ENCODE data around the gene FAM131B.

The FAM131B gene

GRCh38 chr7:143399642-143400041, 37.1 kb upstream of the FAM131B start:
- no peak overlapping the region for H3K4me2 ChIP-seq (ENCODE audit: low read depth, low read length)
- no peaks in the 10 kb centered on the region for H3K36me3 ChIP-seq (replicated peaks; ENCODE audit: insufficient read depth, low read length)
- H4K20me1 ChIP-seq (ENCODE audit: insufficient read depth, low read length): no peaks in the 10 kb centered on the region
- H3K79me2 ChIP-seq (ENCODE audit: low read length): no peaks in the 10 kb centered on the region
- no peaks in the 10 kb centered on the region for H3F3A ChIP-seq (ENCODE audit: insufficient read depth, low read length)
- H3K9me3 ChIP-seq (replicated peaks; ENCODE audit: insufficient read depth, low read length): no peaks in the 10 kb centered on the region
- H3K27ac ChIP-seq (ENCODE audit: low read length): no peak overlapping the region
- no peak overlapping the region for H2AFZ ChIP-seq (ENCODE audit: low read length)
- DNase-seq: no peak
- TF ChIP-seq, protein P1, sequence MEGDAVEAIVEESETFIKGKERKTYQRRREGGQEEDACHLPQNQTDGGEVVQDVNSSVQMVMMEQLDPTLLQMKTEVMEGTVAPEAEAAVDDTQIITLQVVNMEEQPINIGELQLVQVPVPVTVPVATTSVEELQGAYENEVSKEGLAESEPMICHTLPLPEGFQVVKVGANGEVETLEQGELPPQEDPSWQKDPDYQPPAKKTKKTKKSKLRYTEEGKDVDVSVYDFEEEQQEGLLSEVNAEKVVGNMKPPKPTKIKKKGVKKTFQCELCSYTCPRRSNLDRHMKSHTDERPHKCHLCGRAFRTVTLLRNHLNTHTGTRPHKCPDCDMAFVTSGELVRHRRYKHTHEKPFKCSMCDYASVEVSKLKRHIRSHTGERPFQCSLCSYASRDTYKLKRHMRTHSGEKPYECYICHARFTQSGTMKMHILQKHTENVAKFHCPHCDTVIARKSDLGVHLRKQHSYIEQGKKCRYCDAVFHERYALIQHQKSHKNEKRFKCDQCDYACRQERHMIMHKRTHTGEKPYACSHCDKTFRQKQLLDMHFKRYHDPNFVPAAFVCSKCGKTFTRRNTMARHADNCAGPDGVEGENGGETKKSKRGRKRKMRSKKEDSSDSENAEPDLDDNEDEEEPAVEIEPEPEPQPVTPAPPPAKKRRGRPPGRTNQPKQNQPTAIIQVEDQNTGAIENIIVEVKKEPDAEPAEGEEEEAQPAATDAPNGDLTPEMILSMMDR (IDR thresholded peaks at IDR 0.05; ENCODE audit: low read length): no peak
- TF ChIP-seq EZH2phosphoT487 (IDR thresholded peaks at IDR 0.05; ENCODE audit: low read length) (no peak), EZH2 (optimal IDR thresholded peaks at IDR 0.05; ENCODE audit: low read depth, low read length) (no peak)
- no peak overlapping the region for H3K9ac ChIP-seq (ENCODE audit: low read length)
- H3K27me3 ChIP-seq (replicated peaks; ENCODE audit: insufficient read depth, low read length): 0 out of 2 replicates have a peak, but pooled peaks cover 6% of the 10 kb centered on the region
- no peaks in the 10 kb centered on the region for H3K9me2 ChIP-seq (replicated peaks; ENCODE audit: insufficient read depth, low read length)
- no peak overlapping the region for H3K4me3 ChIP-seq (ENCODE audit: low read length)
- no peaks in the 10 kb centered on the region for H3K4me1 ChIP-seq (ENCODE audit: low read length)

GRCh38 chr7:143399151-143399550, 36.6 kb upstream of the FAM131B start:
- H3K4me2 ChIP-seq (ENCODE audit: low read depth, low read length): no peak overlapping the region
- no peak for DNase-seq
- no peak overlapping the region for H3K4me3 ChIP-seq (ENCODE audit: low read length)
- TF ChIP-seq EZH2phosphoT487 (IDR thresholded peaks at IDR 0.05; ENCODE audit: low read length): no peak
- TF ChIP-seq EZH2 (optimal IDR thresholded peaks at IDR 0.05; ENCODE audit: low read depth, low read length): no peak
- TF ChIP-seq, protein P1 (IDR thresholded peaks at IDR 0.05; ENCODE audit: low read length): no peak
- H3K79me2 ChIP-seq (ENCODE audit: low read length): no peaks in the 10 kb centered on the region
- no peaks in the 10 kb centered on the region for H3K9me3 ChIP-seq (replicated peaks; ENCODE audit: insufficient read depth, low read length)
- no peaks in the 10 kb centered on the region for H3K9me2 ChIP-seq (replicated peaks; ENCODE audit: insufficient read depth, low read length)
- no peak overlapping the region for H3K27ac ChIP-seq (ENCODE audit: low read length)
- H3K9ac ChIP-seq (ENCODE audit: low read length): no peak overlapping the region
- no peak overlapping the region for H2AFZ ChIP-seq (ENCODE audit: low read length)
- H3K36me3 ChIP-seq (replicated peaks; ENCODE audit: insufficient read depth, low read length): no peaks in the 10 kb centered on the region
- 0 out of 2 replicates have a peak, but pooled peaks cover 6% of the 10 kb centered on the region for H3K27me3 ChIP-seq (replicated peaks; ENCODE audit: insufficient read depth, low read length)
- no peaks in the 10 kb centered on the region for H4K20me1 ChIP-seq (ENCODE audit: insufficient read depth, low read length)
- H3K4me1 ChIP-seq (ENCODE audit: low read length): no peaks in the 10 kb centered on the region
- H3F3A ChIP-seq (ENCODE audit: insufficient read depth, low read length): no peaks in the 10 kb centered on the region

DNA sequence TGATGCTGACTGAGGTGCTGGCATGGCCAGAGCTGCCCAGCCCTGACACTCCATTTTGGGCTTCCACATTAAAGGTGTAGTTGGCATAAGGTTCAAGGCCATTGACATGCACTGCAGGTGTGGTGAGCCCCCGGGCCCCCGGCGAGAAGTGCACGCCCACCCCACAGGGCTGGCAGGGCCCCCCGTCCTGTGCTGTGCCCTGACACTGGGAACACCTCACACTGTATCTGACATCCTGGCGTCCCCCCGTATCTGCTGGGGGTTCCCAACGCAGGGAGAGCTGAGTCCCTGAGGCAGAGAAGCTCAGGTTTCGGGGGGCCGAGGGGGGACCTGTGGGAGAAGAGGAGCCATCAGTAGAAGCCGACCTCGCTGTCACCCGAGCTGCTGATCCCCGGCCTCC, 36.1 kb upstream of the FAM131B start:
- Histone ChIP-seq H3K79me2 (ENCODE audit: low read length) (no peaks in the 10 kb centered on the region), H3K27me3 (replicated peaks; ENCODE audit: insufficient read depth, low read length) (0 out of 2 replicates have a peak, but pooled peaks cover 6% of the 10 kb centered on the region), H3K4me2 (ENCODE audit: low read depth, low read length) (no peak overlapping the region), H3K9ac (ENCODE audit: low read length) (no peak overlapping the region), H2AFZ (ENCODE audit: low read length) (no peak overlapping the region), H3K4me1 (ENCODE audit: low read length) (no peaks in the 10 kb centered on the region), H3K9me2 (replicated peaks; ENCODE audit: insufficient read depth, low read length) (no peaks in the 10 kb centered on the region), H3K36me3 (replicated peaks; ENCODE audit: insufficient read depth, low read length) (no peaks in the 10 kb centered on the region), H3K27ac (ENCODE audit: low read length) (no peak overlapping the region), H3K4me3 (ENCODE audit: low read length) (no peak overlapping the region), H3F3A (ENCODE audit: insufficient read depth, low read length) (no peaks in the 10 kb centered on the region), H4K20me1 (ENCODE audit: insufficient read depth, low read length) (no peaks in the 10 kb centered on the region), H3K9me3 (replicated peaks; ENCODE audit: insufficient read depth, low read length) (no peaks in the 10 kb centered on the region)
- no peak for DNase-seq
- TF ChIP-seq EZH2 (optimal IDR thresholded peaks at IDR 0.05; ENCODE audit: low read depth, low read length): no peak
- TF ChIP-seq, protein P1 (IDR thresholded peaks at IDR 0.05; ENCODE audit: low read length): no peak
- TF ChIP-seq EZH2phosphoT487 (IDR thresholded peaks at IDR 0.05; ENCODE audit: low read length): no peak

Data from MM.1S (cell line).